CD4-positive, alpha-beta T cell treated with Interleukin-6 for 4 hours (primary cell): Measurements from ENCODE around the gene SMARCA4.

Experiments
- DNase-seq: peaks from one replicate; pipeline ENCODE4 v3.0.0-alpha.2; 2020; ENCODE audit warnings: mixed read lengths

Gene SMARCA4

DNA sequence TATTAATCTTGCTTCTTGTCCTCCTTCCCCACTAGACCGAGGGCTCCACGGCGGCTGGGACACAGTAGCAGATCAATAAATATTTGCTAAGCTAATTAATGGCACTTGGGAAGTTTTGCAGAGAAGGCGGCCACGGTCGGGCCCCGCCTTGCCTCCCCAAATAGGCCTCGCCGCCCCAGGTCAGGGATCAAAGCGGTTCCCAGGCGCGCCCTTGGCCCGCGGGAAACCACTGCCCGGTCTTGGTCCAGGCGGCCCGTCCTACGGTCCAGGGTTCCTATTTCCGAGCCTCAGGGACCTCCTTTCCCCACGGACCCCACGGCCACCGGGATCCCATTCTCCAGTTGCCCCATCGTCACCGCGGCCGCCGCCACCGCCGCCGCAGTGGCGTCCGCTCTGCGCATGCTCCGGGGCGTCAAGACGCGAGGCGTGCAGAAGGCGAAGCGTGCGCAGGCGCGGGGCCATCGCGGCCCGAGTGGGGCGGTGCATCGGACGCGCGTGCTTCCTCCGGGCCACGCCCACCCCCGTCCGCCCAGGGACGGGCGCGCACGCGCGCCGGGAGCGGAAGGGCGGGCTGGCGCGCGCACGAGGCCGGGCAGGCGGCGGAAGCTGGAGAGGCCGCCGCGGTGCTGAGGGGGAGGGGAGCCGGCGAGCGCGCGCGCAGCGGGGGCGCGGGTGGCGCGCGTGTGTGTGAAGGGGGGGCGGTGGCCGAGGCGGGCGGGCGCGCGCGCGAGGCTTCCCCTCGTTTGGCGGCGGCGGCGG, at the start of gene SMARCA4:
Gene SMARCA4 (plus strand): TSS at position 717 of the 759 bp plus-strand sequence. CDS start 23,122 bp downstream, outside the sequence.
- DNase-seq = peak; percentile 99

DNA sequence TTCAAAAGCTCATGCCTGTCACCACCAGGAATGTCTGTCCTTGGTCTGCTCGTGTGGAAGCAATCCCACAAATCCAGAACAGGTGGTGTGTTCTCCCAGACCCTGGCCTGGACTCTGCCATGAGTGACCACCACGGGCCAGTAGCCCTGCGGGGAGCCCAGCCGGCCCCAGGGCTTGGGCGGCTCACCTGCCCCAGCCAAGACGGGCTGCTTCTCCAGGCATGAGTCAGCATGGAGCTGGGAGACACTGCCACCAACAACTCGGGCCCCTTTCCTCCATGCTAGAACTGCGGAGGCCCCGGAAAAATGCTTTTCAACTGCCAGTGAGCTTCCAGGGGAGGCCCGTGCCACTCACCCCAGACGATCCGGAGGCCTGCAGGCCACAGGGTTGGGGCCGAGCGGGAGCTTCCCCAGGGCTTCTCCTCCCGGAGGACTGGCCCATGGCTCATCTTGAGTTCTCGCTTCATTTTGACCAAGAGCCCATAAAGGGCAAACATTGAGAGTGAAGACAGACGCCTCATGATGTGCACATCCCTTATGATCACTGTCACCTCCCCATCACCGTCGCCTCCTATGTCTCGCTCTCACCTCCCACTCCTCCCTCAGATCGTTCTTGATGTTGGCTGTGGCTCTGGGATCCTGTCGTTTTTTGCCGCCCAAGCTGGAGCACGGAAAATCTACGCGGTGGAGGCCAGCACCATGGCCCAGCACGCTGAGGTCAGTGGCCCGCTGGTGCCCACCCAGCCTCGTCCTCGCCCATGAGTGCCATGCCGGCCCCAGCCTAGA, 49.1 kb upstream of the SMARCA4 start:
- DNase-seq = no peak

DNA sequence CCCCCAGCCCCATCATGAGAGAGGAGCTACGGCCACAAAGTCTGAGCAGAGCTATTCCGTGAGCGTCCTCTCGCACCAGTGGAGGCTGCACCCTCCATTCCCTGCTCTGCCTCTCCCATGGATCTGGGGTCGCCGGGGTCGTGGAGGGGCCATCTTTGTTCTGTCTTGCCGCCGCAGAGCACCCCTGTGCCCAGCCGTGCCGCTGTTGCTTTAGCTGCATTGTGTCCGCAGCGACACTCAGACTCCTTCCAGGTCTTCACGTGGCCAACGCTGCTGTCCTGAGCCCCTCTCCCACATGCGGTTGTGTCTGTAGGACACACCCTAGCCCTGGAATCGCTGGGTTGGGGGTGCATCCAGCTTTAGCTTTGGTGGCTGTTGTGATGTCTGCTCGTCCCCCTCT, 48.2 kb upstream of the SMARCA4 start:
- no peak for DNase-seq

DNA sequence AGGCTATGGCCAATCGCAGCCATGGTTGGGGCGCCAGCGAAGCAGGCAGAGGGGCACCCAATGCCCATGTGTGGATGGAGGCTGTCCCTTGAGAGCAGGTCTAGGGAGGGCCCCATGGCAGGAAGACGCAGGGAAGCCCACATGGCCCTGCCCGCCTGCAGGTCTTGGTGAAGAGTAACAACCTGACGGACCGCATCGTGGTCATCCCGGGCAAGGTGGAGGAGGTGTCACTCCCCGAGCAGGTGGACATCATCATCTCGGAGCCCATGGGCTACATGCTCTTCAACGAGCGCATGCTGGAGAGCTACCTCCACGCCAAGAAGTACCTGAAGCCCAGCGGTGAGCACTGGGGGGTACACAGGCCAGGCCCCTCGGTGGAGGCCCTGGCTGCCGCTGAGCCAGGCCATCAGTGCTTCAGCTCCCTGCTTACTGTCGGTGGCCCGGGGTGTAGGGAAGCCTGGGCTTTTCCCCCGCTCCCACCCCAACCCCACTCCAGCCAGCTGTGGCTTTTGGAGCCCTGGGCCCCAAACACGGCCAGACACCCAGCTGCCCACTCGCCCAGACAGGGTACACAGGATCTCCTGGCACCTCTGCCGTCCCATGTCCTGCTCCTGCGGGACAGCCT, 47.0 kb upstream of the SMARCA4 start:
- DNase-seq = no peak

DNA sequence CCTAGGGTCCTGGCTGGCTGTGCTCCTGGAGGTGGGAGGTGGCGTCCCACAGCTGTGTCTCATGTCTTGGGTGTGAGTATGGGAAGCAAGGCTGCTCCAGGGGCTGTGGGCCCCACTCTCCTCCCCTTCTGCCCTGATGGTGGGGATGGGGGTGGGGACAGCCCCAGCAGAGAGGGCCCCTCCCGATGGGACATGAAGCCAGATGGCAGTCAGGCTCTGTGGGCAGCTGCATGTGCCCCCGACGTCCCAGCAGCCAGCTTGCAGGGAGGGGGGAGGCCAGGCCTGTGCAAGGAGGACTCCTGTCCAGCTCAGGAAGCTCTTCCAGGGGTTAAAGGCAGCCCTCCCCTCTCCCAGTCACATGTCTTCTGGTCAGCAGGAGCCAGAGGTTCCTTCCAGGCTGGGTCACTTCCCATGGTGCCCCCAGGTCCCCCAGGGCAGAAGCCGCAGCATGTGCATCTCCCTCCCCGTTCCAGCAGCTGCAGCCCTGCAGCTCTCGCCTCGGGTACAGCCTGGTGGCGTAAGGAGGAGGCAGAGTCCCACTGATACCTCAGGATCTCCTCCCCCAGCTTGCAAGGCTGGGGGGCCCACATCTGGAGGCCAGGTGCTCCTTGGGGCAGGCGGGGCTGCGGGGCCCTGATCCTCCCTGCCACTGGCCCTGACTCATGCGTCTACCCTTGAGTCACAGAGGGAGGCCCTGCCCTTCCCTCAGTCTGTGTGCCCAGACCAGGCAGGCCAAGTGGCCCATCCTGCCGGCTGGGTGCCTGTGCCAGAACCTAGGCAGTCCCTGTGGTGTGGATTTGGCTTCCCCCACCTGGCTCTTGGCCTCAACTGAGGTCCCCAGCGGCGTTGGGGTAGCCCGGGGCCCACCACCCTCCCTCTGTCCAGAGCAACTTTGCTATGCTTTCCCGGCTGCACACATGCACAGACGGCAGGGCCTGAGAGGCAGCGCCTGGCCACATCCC, 45.4 kb upstream of the SMARCA4 start:
- no peak for DNase-seq

DNA sequence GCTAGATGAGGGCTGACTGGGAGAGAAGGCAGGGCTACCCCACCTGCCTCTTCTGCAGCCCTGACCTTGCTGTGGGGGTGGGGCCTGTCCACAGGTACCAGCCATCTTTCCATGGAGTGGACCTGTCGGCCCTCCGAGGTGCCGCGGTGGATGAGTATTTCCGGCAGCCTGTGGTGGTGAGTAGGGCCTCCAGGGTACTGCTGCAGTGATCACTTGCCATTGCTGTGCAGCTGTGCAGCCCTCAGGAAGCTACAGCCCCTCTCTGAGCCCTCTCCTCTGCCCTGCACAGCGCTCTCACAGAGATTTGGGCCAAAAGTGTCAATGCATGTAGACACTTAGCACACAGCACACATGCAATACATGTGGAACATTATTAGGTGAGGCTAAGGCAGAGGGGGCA, 44.2 kb upstream of the SMARCA4 start:
- DNase-seq = no peak

DNA sequence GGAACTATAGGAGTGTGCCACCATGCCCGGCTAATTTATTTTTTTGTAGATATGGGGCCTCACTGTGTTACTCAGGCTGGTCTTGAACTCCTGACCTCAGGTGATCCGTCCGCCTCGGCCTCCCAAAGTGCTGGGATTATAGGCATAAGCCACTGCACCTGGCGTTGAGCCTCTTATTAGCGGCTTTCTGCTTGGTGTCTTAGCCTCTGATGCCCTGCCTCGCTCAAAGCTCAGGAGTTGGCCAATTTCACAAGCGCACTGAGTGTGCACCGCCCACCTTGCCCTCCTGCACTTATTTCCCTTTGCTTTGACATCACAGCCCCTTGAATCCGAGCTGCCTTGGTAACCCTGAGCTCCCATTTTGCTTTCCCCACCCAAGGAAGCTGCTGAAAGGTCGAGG, 42.5 kb upstream of the SMARCA4 start:
- no peak for DNase-seq

DNA sequence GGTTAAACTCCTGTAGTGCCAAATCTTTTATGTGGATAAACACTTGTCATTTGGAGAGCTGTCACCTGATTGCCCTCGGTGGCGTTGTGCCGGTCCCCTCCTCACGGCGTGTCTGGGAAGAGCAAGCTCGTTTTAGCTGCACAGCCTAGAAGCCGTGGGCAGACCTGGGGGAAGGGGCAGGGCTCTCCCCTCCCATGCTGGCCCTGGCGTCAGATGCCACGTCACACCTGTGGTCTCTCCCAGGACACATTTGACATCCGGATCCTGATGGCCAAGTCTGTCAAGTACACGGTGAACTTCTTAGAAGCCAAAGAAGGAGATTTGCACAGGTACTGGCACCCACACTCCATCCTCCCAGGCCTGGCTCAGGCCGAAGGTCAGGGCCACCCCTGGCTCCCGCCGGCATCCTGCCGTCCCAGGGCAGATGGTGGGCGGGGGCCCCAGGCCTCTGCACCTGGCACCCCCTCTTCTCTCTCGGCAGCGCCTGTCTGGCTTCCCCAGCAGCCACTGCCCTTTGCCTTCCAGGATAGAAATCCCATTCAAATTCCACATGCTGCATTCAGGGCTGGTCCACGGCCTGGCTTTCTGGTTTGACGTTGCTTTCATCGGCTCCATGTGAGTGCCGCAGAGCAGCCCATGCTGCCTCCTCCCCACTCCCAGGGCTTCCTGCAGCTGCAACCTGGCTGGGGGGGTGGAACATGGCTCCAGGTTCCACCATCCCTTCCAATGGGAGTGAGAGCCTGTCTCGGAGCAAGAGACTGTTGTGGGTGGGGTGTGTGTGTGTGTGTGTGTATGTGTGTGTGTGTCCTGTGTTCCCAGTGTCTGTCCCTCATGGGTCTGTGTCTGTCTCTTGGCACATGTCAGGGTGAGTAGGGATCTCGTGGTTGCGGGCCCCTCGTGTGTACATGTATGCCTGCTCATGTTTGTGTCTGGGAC, 41.2 kb upstream of the SMARCA4 start:
- DNase-seq = no peak

DNA sequence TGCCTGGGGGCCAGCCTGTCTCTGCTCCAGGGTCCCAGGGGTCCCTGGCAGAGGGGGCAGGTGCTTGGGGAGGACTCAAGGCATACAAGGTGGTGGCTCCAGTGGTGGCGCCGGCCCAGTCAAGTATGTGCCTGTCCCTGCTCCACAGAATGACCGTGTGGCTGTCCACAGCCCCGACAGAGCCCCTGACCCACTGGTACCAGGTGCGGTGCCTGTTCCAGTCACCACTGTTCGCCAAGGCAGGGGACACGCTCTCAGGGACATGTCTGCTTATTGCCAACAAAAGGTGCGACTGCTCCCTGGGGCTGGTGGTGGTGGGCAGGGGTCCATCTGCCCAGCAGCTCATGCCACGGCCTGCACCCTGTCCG, 40.6 kb upstream of the SMARCA4 start:
- DNase-seq = no peak

DNA sequence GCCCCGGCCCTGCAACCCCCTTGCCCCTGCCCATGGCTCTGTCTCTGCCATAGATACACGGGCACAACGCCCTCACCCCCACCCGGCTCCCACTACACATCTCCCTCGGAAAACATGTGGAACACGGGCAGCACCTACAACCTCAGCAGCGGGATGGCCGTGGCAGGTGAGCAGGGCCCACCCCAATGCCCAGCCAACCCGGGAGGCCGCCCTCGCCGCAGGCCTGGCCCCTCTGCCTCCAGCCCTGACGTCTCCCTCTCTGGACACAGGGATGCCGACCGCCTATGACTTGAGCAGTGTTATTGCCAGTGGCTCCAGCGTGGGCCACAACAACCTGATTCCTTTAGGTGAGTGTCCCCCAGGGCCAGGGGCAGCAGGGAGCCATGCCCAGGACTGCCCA, 40.0 kb upstream of the SMARCA4 start:
- DNase-seq = no peak

DNA sequence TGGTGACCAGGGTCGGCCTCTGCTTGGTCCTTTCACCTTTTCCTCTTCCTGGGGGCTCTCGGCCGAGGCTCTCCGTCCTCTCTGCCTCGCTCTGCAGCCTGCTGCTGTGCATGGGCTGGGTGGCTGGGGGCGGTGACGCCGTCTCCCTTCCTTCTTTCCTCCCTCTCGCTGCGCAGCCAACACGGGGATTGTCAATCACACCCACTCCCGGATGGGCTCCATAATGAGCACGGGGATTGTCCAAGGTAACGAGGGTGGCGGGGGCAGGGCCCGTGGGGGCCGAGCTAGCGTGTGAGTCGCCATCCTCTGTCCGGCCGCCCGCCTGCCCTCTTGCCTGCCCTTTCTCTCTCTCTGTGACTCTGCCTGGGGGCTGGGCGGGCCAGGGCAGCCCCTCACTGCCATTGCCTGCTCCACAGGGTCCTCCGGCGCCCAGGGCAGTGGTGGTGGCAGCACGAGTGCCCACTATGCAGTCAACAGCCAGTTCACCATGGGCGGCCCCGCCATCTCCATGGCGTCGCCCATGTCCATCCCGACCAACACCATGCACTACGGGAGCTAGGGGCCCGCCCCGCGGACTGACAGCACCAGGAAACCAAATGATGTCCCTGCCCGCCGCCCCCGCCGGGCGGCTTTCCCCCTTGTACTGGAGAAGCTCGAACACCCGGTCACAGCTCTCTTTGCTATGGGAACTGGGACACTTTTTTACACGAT, 39.5 kb upstream of the SMARCA4 start:
- no peak for DNase-seq

DNA sequence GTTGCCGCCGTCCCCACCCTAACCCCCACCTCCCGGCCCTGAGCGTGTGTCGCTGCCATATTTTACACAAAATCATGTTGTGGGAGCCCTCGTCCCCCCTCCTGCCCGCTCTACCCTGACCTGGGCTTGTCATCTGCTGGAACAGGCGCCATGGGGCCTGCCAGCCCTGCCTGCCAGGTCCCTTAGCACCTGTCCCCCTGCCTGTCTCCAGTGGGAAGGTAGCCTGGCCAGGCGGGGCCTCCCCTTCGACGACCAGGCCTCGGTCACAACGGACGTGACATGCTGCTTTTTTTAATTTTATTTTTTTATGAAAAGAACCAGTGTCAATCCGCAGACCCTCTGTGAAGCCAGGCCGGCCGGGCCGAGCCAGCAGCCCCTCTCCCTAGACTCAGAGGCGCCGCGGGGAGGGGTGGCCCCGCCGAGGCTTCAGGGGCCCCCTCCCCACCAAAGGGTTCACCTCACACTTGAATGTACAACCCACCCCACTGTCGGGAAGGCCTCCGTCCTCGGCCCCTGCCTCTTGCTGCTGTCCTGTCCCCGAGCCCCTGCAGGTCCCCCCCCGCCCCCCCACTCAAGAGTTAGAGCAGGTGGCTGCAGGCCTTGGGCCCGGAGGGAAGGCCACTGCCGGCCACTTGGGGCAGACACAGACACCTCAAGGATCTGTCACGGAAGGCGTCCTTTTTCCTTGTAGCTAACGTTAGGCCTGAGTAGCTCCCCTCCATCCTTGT, 38.8 kb upstream of the SMARCA4 start:
- DNase-seq = no peak

DNA sequence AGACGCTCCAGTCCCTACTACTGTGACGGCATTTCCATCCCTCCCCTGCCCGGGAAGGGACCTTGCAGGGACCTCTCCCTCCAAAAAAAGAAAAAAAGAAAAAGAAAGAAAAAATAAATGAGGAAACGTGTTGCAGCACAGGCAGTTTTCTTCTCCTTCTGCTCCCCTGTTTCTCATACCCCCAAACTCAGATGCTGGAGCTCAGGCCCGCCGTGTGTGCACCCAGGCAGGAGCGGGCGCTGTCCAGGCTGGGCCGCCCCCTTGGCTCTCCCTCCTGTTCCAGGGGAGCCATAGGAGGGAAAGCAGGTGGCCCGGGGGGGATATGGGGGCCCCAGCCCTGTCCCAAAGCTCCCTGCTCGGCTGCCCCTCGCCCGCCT, 38.2 kb upstream of the SMARCA4 start:
- DNase-seq = no peak

DNA sequence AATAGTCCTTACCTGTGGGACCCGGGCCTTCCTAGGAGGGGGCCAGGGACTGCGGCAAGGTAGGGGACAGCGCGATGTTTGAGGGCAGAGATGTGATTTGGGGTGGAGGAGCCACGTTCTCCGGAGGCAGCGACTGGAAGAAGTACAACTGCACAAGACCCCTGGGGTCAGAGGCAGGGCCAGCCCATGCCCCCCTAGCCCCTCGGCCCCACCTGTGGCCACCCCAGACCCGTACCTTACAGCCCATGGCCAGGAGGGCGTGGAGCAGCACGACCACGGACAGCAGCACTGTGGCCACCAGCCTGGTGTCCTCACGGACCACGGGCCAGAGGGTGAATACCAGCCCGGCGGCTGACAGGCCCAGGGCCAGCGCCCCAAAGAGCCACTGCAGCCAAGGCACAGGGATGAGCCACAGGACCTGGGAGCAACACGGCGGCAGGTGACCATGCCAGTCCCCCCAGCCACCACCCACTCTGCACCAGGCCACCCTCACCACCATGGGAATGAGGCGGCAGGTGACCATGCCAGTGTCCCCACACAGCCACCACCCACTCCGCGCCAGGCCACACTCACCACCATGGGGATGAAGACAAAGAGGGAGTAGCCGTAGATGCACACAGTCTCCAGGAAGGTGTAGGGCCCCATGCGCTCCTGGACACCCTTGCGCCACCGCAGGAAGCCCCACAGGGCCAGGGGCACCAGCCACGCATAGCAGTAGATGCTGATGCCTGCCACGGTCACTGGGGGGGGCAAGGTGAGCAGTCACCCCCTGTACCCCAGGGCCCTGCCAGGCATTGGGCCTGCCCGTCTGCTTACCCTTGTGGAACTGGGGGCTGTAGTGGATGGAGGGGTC, 37.3 kb upstream of the SMARCA4 start:
- no peak for DNase-seq

DNA sequence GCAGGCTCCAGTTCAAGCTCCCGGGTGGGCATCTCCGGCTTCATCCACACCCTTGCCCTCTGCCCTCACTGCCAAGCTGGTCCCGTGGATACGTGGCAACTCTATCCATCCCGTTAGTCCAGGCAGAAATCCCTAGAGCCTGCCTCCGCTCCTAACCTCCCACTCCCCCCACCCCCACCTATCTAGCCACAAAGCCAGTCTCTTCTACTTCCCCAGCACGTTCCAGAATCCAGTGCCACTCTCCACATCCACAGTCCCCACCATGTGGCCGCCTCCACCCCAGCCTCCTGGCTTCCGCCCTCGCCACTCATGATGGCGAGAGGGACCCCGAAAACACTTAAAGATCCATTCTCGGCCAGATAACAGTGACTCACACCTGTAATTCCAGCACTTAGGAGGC, 36.2 kb upstream of the SMARCA4 start:
- DNase-seq = no peak

DNA sequence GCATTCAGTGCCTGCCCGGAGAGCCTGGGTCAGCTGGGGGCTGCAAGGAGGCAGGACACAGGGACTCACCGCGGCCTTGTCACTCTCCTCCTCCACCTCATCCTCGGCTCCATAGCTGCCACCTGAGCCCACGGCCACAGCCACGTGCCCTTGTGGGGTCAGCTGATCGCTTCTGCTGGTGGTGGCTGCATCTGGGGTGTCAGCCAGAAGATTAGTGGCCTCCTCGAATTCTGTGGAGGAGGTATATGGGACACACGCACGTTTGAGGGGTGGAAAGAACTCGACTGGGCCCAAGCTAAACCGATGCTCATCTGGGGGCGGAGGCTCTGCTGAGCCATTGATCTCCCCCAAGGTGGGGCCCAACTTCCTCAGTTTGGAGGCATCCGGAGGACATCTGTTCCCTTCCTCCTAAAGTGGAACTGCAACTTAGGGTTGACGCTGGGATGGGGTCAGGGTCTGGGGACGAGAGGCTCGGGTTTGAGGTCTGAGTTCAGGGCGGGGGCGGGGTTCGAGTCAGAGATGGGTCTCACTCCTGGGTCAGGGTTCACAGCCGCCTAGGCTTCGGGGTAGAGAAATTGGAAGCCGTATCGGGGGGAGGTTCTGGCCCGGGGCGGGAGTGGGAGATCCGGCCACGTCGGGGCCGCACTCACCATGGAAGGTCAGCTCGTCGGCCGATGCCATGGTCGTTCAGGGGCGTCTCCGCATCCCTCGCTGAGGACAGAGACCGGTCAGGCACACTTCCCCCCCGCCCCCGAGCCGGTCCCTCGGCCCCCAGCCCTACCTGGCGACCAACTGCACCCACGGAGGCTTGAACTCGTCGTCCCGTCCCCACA, 32.9 kb upstream of the SMARCA4 start:
- peak; percentile 20 for DNase-seq

DNA sequence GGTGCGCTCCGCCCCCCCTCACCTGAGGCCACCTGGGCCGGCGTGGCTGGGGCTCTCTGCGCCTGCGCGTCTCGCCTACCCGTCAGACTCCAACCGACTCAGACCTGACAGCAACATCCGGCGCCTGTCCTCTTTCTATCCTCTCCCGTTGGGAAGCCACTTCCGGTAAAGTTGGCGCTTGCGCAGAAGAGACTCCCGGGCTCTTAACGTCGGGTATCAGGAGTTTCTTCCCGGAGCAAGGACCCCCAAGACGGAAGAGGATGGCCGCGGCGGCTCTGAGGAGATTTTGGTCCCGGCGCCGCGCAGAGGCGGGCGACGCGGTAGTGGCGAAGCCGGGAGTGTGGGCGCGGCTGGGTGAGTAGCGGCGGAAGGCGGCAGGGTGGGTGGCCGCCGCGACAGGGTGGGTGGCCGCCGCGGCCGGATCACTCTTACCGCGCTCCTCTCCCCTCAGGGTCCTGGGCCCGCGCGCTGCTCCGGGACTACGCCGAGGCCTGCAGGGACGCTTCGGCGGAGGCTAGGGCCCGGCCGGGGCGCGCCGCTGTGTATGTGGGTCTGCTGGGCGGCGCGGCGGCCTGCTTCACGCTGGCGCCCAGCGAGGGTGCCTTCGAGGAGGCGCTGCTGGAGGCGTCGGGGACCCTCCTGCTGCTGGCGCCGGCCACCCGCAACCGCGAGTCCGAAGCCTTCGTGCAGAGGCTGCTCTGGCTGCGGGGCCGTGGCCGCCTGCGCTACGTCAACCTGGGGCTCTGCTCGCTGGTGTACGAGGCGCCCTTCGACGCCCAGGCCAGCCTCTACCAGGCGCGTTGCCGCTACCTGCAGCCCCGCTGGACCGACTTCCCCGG, 32.0 kb upstream of the SMARCA4 start, which contains the start of the genes TIMM29 and YIPF2:
Gene TIMM29 (plus strand): TSS at position 249 of the 839 bp plus-strand sequence. CDS start 12 bp downstream, at position 261.
Gene YIPF2 (minus strand): TSS at position 77 of the 839 bp plus-strand sequence. CDS start 229 bp downstream, outside the sequence.
- DNase-seq = peak; percentile 95
